Pancreas (tissue), 10 donors: ENCODE results near the gene EDAR. TPM values are rescaled to one million over a fixed set of nuclear protein-coding genes. Genes with fewer than 3 reads are reported as not detected.
A peak's percentile ranks its signal among the peaks of the same experiment; 100 is the strongest.

Experiments
- ATAC-seq, 4 donors: fragments of 200-7000 bp; cut with Tn5 transposase; one replicate each; pipeline versions ENCODE4 v1.8.0 to v1.9.1; 2020; ENCODE audit warnings: mild to moderate bottlenecking in 4 of 4, moderate library complexity in 4 of 4
- DNase-seq, 6 donors: peaks; one replicate each; pipeline ENCODE4 v3.0.0-alpha.2; 2020
- FAIRE-seq: peaks from 2 replicates; lab custom pipeline; 2012; peaks lifted over from hg19 to GRCh38; lab: Jason Lieb, UNC
- H3K27ac ChIP-seq, 4 donors: fragments of 200-600 bp; sonication (generic); 1 replicate in 3 of 4; 2 replicates in 1 of 4; pipeline versions ENCODE4 v1.5.0 to v1.8.0; 2020
- H3K27me3 ChIP-seq, 4 donors: fragments of 200-600 bp; one replicate each; pipeline ENCODE4 v1.8.0; 2021
- H3K36me3 ChIP-seq, 3 donors: fragments of 200-600 bp; sonication (generic) in 1 of 3; one replicate each; pipeline versions ENCODE4 v1.5.0 to v1.8.0; 2020 to 2021
- H3K4me1 ChIP-seq, 3 donors: fragments of 200-600 bp; one replicate each; pipeline ENCODE4 v1.8.0; 2021
- H3K4me3 ChIP-seq, 4 donors: fragments of 200-600 bp; sonication (generic) in 2 of 4; one replicate each; pipeline versions ENCODE4 v1.5.0 to v1.8.0; 2020 to 2021
- H3K9me3 ChIP-seq, 4 donors: fragments of 200-600 bp; one replicate each; pipeline ENCODE4 v1.8.0; 2021
- WGBS, 2 donors: extraction: QIAGEN DNeasy Blood & Tissue Kit; methylation state at CpG; one replicate each; pipeline ENCODE4 v1.1.7; 2013; 5-methylcytosine and 5-hydroxymethylcytosine counted together
- intact Hi-C, 3 donors: fragments of 100-400 bp; cut with DNase I; formaldehyde crosslinking; loops; one replicate each; pipeline versions ENCODE4 v1.11.1 to v1.14.2; 2022
- polyA plus RNA-seq, 2 donors: library from polyadenylated mRNA; stranded (reverse); fragments of 200-250 nt; gene quantifications; one replicate each; pipeline ENCODE4 v1.2.3, GENCODE V29; 2013
- total RNA-seq, 6 donors: library from RNA; stranded (reverse); fragmentation: NEBNext Ultra II Directional in 4 of 6; extraction: Animal tissue kit (Norgen Biotek cat#: 25700) in 4 of 6; gene quantifications; one replicate each; pipeline versions ENCODE4 v1.2.1 to v1.2.4, GENCODE V29; 2021 to 2023
- TF ChIP-seq, protein P1 (sequence below), 4 donors: fragments of 200-600 bp; sonication (generic) in 3 of 4; IDR thresholded peaks; one replicate each; pipeline versions ENCODE4 v1.5.0 to v1.8.0; 2021; ENCODE audit warnings: antibody characterized with exemption in 4 of 4
- donor health status: healthy with polysubstance abuse.
- donor health status: DM: no; HTN: no; CAD: no; lungs with moderate emphysema.
- donor health status: DM: no; HTN: no; CAD: no.
- donor health status: control.
- donor health status: control.
- donor health status: Bipolar disorder and iron deficiency.
- donor health status: DM: yes; HTN: yes; CAD: no.
- donor health status: DM: no; HTN: no; CAD: no.
- donor health status: DM: no; HTN: no; CAD: no.
- donor health status: DM: yes; HTN: yes; CAD: no.

The EDAR gene
- total and polyA plus RNA-seq, 8 donors, result 0.05 to 0.41 (median 0.12) TPM

DNA sequence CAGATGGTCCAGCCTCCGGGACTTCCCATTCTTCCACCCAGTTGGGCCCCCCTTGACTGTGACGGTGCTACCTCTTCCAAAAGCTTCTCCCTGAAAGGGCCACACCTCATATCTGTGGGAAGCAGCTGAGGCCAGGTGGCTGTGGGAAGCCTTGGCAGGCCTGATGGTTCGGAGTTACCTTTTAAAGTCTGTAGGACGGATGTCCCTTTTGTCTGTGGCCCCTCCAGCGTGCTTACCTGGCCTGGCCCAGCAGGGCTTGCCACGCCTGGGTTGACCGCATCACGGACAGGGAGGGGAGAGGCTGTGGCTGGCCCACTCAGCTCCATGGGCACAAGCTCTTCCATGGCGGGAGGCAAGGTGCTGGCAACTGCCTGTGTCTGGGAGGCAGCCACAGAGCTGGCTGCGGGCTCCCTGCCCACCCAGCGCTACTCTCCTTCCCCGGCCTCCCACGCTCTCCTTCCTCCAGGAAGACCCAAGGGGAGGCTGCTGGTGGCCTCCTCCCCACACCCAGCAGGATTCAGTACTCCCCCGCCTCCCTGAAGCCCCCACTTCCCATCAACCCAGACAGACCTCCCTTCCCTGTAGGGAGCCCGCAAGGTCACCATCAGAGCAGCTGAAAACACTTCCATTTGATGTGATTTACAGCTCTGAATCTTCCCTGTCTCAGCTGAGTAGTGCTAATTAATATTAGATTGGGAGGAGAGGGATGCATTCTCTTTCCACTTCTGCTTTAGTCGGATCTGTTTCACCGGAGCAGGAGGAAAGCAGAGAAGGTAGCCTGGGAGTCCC lies 52.8 kb downstream of the EDAR start:
- intact Hi-C loops, result no loop called here
- no peaks in the 10 kb centered on the region for H3K4me1 ChIP-seq
- no peak for DNase-seq
- 79 to 80% methylated on average over 13 to 17 of the region's 17 CpGs for WGBS, 2 donors
- H3K4me3 ChIP-seq, result no peak overlapping the region
- ATAC-seq, result no peak
- H3K27ac ChIP-seq, result no peak overlapping the region
- TF ChIP-seq, protein P1, sequence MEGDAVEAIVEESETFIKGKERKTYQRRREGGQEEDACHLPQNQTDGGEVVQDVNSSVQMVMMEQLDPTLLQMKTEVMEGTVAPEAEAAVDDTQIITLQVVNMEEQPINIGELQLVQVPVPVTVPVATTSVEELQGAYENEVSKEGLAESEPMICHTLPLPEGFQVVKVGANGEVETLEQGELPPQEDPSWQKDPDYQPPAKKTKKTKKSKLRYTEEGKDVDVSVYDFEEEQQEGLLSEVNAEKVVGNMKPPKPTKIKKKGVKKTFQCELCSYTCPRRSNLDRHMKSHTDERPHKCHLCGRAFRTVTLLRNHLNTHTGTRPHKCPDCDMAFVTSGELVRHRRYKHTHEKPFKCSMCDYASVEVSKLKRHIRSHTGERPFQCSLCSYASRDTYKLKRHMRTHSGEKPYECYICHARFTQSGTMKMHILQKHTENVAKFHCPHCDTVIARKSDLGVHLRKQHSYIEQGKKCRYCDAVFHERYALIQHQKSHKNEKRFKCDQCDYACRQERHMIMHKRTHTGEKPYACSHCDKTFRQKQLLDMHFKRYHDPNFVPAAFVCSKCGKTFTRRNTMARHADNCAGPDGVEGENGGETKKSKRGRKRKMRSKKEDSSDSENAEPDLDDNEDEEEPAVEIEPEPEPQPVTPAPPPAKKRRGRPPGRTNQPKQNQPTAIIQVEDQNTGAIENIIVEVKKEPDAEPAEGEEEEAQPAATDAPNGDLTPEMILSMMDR (IDR thresholded peaks at IDR 0.05), result no peak
- FAIRE-seq, result no peak
- H3K36me3 ChIP-seq, result no peaks in the 10 kb centered on the region
- H3K9me3 ChIP-seq, result no peaks in the 10 kb centered on the region
- H3K27me3 ChIP-seq, result no peaks in the 10 kb centered on the region

GRCh38 chr2:108935271-108935741 lies 53.7 kb downstream of the EDAR start:
- Histone ChIP-seq H3K9me3 (no peaks in the 10 kb centered on the region), H3K27me3 (no peaks in the 10 kb centered on the region), H3K4me1 (no peaks in the 10 kb centered on the region), H3K4me3 (no peak overlapping the region), H3K27ac (no peak overlapping the region), H3K36me3 (no peaks in the 10 kb centered on the region)
- no peak for FAIRE-seq
- ATAC-seq, result peak in 2 of 4 donors; percentile 41 to 47
- DNase-seq, result no peak
- 34 to 36% methylated on average over 5 of the region's 5 CpGs for WGBS, 2 donors
- TF ChIP-seq, protein P1 (IDR thresholded peaks at IDR 0.05), result no peak
- intact Hi-C loops, result no loop called here

DNA sequence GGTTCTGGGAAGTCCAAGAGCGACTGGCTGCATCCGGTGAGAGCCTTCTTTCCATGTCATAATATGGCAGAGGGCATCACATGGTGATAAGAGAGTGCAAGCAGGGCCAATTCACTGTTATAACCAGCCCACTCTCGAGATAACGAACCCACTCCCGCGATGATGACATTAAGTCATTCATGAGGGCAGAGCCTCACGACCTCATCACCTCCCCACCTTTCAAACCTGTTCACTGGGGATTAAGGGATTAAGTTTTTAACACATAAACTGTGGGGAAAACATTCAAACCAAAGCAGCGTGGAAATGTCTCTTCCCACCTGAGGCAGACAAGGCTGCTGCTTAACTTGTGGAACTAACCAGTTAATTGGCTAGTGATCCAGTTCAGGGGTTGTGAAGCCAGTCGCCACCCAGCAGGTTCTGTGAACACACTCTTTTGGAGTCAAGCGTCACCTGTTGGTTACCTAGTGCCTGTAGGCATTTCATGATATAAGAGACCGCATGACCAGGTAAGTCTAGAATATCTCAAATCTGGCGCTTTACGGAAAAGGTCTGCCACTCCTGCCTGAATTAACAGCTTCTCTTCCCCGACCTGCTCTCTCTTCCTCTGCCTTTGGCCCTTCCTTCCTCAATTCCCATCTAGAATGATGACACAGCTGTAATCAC lies 54.3 kb downstream of the EDAR start:
- no peak for FAIRE-seq
- ATAC-seq, result peak in 1 of 4 donors; percentile 34
- Histone ChIP-seq H3K27me3 (no peaks in the 10 kb centered on the region), H3K4me1 (no peaks in the 10 kb centered on the region), H3K4me3 (no peak overlapping the region), H3K36me3 (no peaks in the 10 kb centered on the region), H3K9me3 (no peaks in the 10 kb centered on the region), H3K27ac (no peak overlapping the region)
- intact Hi-C loops, result no loop called here
- TF ChIP-seq, protein P1 (IDR thresholded peaks at IDR 0.05), result no peak
- no peak for DNase-seq
- 73 to 81% methylated on average over 14 of the region's 14 CpGs for WGBS, 2 donors

DNA sequence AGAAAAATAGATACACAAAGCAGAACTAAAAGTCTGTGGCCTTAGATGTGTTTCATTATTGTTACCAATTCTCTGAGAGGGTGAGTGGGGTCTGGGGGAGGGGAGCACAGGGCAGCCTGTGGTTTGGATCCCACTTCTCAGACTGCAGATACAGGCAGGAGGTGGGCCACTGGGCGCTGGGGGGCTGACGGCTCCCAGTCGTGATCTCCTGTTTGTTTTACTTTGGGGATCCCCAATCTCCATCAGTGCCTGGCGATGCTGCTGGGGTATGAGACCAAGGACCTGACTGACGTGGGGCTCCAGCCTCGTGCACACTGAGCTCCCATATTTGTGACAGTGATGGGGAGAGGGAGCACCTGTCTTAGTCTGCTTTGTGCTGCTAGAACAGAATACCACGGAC lies 54.9 kb downstream of the EDAR start:
- no peaks in the 10 kb centered on the region for H3K4me1 ChIP-seq
- FAIRE-seq (no peak), ATAC-seq (no peak), DNase-seq (no peak)
- WGBS, 2 donors, result 63 to 80% methylated on average over 7 of the region's 7 CpGs
- H3K36me3 ChIP-seq, result no peaks in the 10 kb centered on the region
- TF ChIP-seq, protein P1 (IDR thresholded peaks at IDR 0.05), result no peak
- H3K9me3 ChIP-seq, result no peaks in the 10 kb centered on the region
- H3K27me3 ChIP-seq, result no peaks in the 10 kb centered on the region
- no peak overlapping the region for H3K27ac ChIP-seq
- no peak overlapping the region for H3K4me3 ChIP-seq
- intact Hi-C loops, result no loop called here
